OCI-LY7 (cell line): ENCODE data around the gene CACNA1D.

Source experiments
- CTCF ChIP-seq: fragments of 200-600 bp; sonication (generic); conservative IDR thresholded peaks from 2 replicates; pipeline ENCODE4 v1.5.1; 2014; ENCODE audit warnings: mild to moderate bottlenecking, antibody characterized with exemption, low read length, moderate library complexity, mixed read lengths
- EZH2phosphoT487 ChIP-seq: fragments of 200-600 bp; sonication (generic); IDR thresholded peaks from 2 replicates; pipeline ENCODE4 v1.6.1; 2018; ENCODE audit warnings: low read depth, borderline replicate concordance, mild to moderate bottlenecking, mixed run types, antibody characterized with exemption, low read length, moderate library complexity, mixed read lengths

DNA sequence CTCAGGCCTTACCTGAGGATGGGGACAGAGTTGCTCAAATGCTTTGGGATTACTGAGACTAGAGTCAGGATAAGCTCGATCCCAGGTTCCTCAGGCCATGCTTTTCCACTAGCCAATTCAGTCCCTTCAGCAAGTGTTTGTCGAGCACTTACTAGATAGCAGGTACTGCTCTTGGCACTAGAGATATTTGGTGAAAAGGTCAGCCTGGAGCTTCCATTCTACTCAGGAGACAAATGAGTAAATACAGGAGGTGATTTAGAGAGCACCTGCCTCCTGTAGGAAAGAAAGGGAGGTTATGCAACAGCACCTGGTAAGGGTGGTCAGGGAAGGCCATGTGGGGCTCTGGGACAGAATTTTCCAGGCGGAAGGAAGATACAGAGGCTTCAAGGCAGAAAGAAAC, 99.9 kb downstream of the CACNA1D start:
- no peak for TF ChIP-seq CTCF
- no peak for TF ChIP-seq EZH2phosphoT487
